ENCODE measurements around the gene PBX1. TPM values are rescaled to one million over a fixed set of nuclear protein-coding genes. Genes with fewer than 3 reads are reported as not detected.

PBX1 gene
- total and polyA plus RNA-seq, 2 donors (not counting 3 experiments of a cell fraction or from before 2014, with no cell fraction given): 10.7 to 24.1 TPM

DNA sequence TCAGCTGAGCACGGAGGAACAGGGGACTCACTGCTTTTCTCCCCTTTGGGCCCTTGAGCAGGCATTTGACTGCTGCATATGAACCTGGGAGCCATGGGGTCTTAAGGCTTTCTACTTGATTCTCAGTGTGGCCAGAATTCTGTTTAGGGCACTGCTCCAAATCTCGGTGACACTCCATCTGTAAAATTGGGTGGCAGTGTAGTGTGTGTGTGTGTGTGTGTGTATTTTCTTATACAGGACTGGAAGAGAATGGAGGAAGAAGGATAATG lies 162.2 kb downstream of the PBX1 start:
- no peaks in the 10 kb centered on the region for H3K27me3 ChIP-seq (ENCODE audit: control insufficient read depth in 2 of 2, insufficient read depth in 2 of 2, low read length in 2 of 2)
- TF ChIP-seq MAX (IDR thresholded peaks at IDR 0.05; ENCODE audit: insufficient read depth, insufficient read length) (no peak), POLR2A (IDR thresholded peaks at IDR 0.05; ENCODE audit: low read depth, low read length) (no peak), EZH2 (IDR thresholded peaks at IDR 0.05; ENCODE audit: borderline replicate concordance, low read depth, low read length, severe bottlenecking) (no peak), POLR2AphosphoS5 (IDR thresholded peaks at IDR 0.05; ENCODE audit: insufficient read depth, low read depth, low read length) (no peak), MYC (IDR thresholded peaks at IDR 0.05; ENCODE audit: low read depth, low read length) (no peak), GATA2 (IDR thresholded peaks at IDR 0.05; ENCODE audit: insufficient read depth, insufficient read length, low read depth, low read length) (no peak), JUN (IDR thresholded peaks at IDR 0.05; ENCODE audit: borderline replicate concordance, insufficient read depth, insufficient read length, low read depth) (no peak), FOS (IDR thresholded peaks at IDR 0.05; ENCODE audit: borderline replicate concordance, insufficient read depth, low read length) (no peak), CTCF (IDR thresholded peaks at IDR 0.05; ENCODE audit: extremely low read depth in 1 of 2, insufficient read depth in 1 of 2, low read depth in 1 of 2, low read length in 2 of 2) (no peak)
- H3K79me2 ChIP-seq (ENCODE audit: control insufficient read depth, insufficient read depth, low read length): no peaks in the 10 kb centered on the region
- ChIA-PET POLR2A (no interaction called here), CTCF (interaction anchor here (1.1 kb wide), 1 partner anchor 9 kb away, joined by 3 read pairs; no protein-coding TSS in a partner anchor)
- no peak overlapping the region for H3K4me3 ChIP-seq (replicated peaks in 1 of 3; ENCODE audit: insufficient read depth in 1 of 3, low read depth in 1 of 3, low read length in 3 of 3)
- no peak overlapping the region for H3K9ac ChIP-seq (replicated peaks; ENCODE audit: extremely low read depth, insufficient read depth, low read length)
- no peak for FAIRE-seq
- no peaks in the 10 kb centered on the region for H4K20me1 ChIP-seq (replicated peaks; ENCODE audit: control insufficient read depth, extremely low read depth, insufficient read depth, low read length)
- H3K4me2 ChIP-seq (ENCODE audit: insufficient read depth, low read length): no peak overlapping the region
- H3K27ac ChIP-seq (ENCODE audit: insufficient read depth, low read depth, low read length): no peak overlapping the region
- H3K4me1 ChIP-seq (ENCODE audit: control insufficient read depth, extremely low read depth, insufficient read depth, low read length): peaks cover 15% of the 10 kb centered on the region
- DNase-seq (ENCODE audit: low read depth, low spot score): no peak
- no peak overlapping the region for H2AFZ ChIP-seq (ENCODE audit: low read depth, low read length)
- intact Hi-C loops (cut with micrococcal nuclease): no loop called here
- H3K36me3 ChIP-seq (ENCODE audit: control insufficient read depth in 2 of 2, extremely low read depth in 1 of 2, insufficient read depth in 2 of 2, low read length in 2 of 2): no peaks in the 10 kb centered on the region
- no peaks in the 10 kb centered on the region for H3K9me3 ChIP-seq (replicated peaks; ENCODE audit: control insufficient read depth, insufficient read depth, low read length)
- H3K9me1 ChIP-seq (replicated peaks; ENCODE audit: control insufficient read depth, extremely low read depth, insufficient read depth, low read length): no peaks in the 10 kb centered on the region
- BruUV-seq (replicated peaks): no TSS peak
- dilution Hi-C loops (cut with MboI; ENCODE audit: extremely low pct_ligation_motif_present, low sequenced_read_pairs): no loop called here
